Endothelial cell of umbilical vein (primary cell): ENCODE data around the gene NAALADL1. TPM values are rescaled to one million over a fixed set of nuclear protein-coding genes. Genes with fewer than 3 reads are reported as not detected.

Source experiments
- BruUV-seq: library from RNA; stranded (reverse); fragments of 400-500 nt; replicated peaks from 2 replicates; lab custom pipeline; 2021; lab: Mats Ljungman, UMichigan
- CTCF ChIA-PET: fragments of 300-600, 350-600 bp; sonication (Branson Sonifier 250); formaldehyde crosslinking; loops from one replicate; lab custom pipeline; 2021; ENCODE audit warnings: antibody characterized with exemption, inconsistent platforms; lab: Charles Lee
- POLR2A ChIA-PET: fragments of 300-600, 350-600 bp; sonication (Branson Sonifier 250); formaldehyde crosslinking; loops from one replicate; lab custom pipeline; 2021; ENCODE audit warnings: antibody characterized with exemption, inconsistent platforms; lab: Charles Lee
- DNase-seq: peaks from one replicate; pipeline ENCODE4 v3.0.0-alpha.2; 2011; ENCODE audit warnings: low read depth, low spot score
- FAIRE-seq: peaks from 2 replicates; lab custom pipeline; 2011; peaks lifted over from hg19 to GRCh38; lab: Jason Lieb, UNC
- H2AFZ ChIP-seq: 2 replicates; pipeline ENCODE4 v1.6.0; 2012; ENCODE audit warnings: low read depth, low read length, control low read depth, inconsistent platforms
- H3K27ac ChIP-seq: 2 replicates; pipeline ENCODE4 v1.5.1; 2011; ENCODE audit warnings: low read depth, mild to moderate bottlenecking, control low read depth, low read length, moderate library complexity; ENCODE audit not compliant: insufficient read depth
- H3K27me3 ChIP-seq, 2 experiments: 2 replicates each; pipeline versions ENCODE4 v1.6.0 to v1.6.1; 2011; ENCODE audit warnings: low read length in 2 of 2, mixed read lengths in 1 of 2; ENCODE audit not compliant: control insufficient read depth in 2 of 2, insufficient read depth in 2 of 2
- H3K36me3 ChIP-seq, 2 experiments: 2 replicates in 1 of 2; 3 replicates in 1 of 2; pipeline ENCODE4 v1.5.1; 2011; ENCODE audit warnings: low read length in 2 of 2, mild to moderate bottlenecking in 1 of 2, moderate library complexity in 1 of 2; ENCODE audit not compliant: control insufficient read depth in 2 of 2, insufficient read depth in 2 of 2; ENCODE audit errors: extremely low read depth in 1 of 2
- H3K4me1 ChIP-seq: 3 replicates; pipeline ENCODE4 v1.5.1; 2011; ENCODE audit warnings: mild to moderate bottlenecking, low read length; ENCODE audit not compliant: control insufficient read depth, insufficient read depth; ENCODE audit errors: extremely low read depth
- H3K4me2 ChIP-seq: 2 replicates; pipeline ENCODE4 v1.6.1; 2011; ENCODE audit warnings: low read length, control low read depth, mixed read lengths; ENCODE audit not compliant: insufficient read depth
- H3K4me3 ChIP-seq, 3 experiments: fragments of 200-600 bp in 1 of 3; sonication (generic), shearing (Covaris generic) in 1 of 3; replicated peaks in 1 of 3; 2 replicates each; pipeline ENCODE4 v1.5.1; 2011 to 2016; ENCODE audit warnings: control low read depth in 3 of 3, low read length in 3 of 3, mild to moderate bottlenecking in 2 of 3, inconsistent platforms in 1 of 3, low read depth in 1 of 3, moderate library complexity in 1 of 3; ENCODE audit not compliant: insufficient read depth in 1 of 3
- H3K79me2 ChIP-seq: 2 replicates; pipeline ENCODE4 v1.6.0; 2012; ENCODE audit warnings: low read length, inconsistent platforms; ENCODE audit not compliant: control insufficient read depth, insufficient read depth
- H3K9ac ChIP-seq: replicated peaks from 2 replicates; pipeline ENCODE3; 2011; ENCODE audit warnings: low read length, control low read depth; ENCODE audit not compliant: insufficient read depth; ENCODE audit errors: extremely low read depth
- H3K9me1 ChIP-seq: replicated peaks from 3 replicates; pipeline ENCODE4 v1.6.0; 2011; ENCODE audit warnings: mild to moderate bottlenecking, low read length; ENCODE audit not compliant: control insufficient read depth, insufficient read depth; ENCODE audit errors: extremely low read depth
- H3K9me3 ChIP-seq: replicated peaks from 2 replicates; pipeline ENCODE4 v1.5.1; 2012; ENCODE audit warnings: low read length, inconsistent platforms; ENCODE audit not compliant: control insufficient read depth, insufficient read depth
- H4K20me1 ChIP-seq: replicated peaks from 2 replicates; pipeline ENCODE3; 2011; ENCODE audit warnings: mild to moderate bottlenecking, low read length; ENCODE audit not compliant: control insufficient read depth, insufficient read depth; ENCODE audit errors: extremely low read depth
- CTCF ChIP-seq, 2 donors: IDR thresholded peaks; 1 replicate in 1 of 2; 2 replicates in 1 of 2; pipeline ENCODE4 v1.5.1; 2011; ENCODE audit warnings: low read length in 2 of 2, mild to moderate bottlenecking in 2 of 2, moderate library complexity in 2 of 2, control low read depth in 1 of 2, inconsistent platforms in 1 of 2, low read depth in 1 of 2; ENCODE audit not compliant: insufficient read depth in 1 of 2; ENCODE audit errors: extremely low read depth in 1 of 2
- EZH2 ChIP-seq: IDR thresholded peaks from 2 replicates; pipeline ENCODE4 v1.6.1; 2012; ENCODE audit warnings: borderline replicate concordance, low read depth, mild to moderate bottlenecking, moderate library complexity, low read length, inconsistent platforms; ENCODE audit not compliant: severe bottlenecking
- FOS ChIP-seq: IDR thresholded peaks from 2 replicates; pipeline ENCODE4 v1.6.1; 2011; ENCODE audit warnings: mild to moderate bottlenecking, low read length, moderate library complexity, borderline replicate concordance; ENCODE audit not compliant: insufficient read depth
- GATA2 ChIP-seq: IDR thresholded peaks from 2 replicates; pipeline ENCODE4 v1.7.0; 2011; ENCODE audit warnings: low read depth, mild to moderate bottlenecking, moderate library complexity, mixed read lengths, low read length; ENCODE audit not compliant: insufficient read length, insufficient read depth
- JUN ChIP-seq: IDR thresholded peaks from 2 replicates; pipeline ENCODE4 v1.6.1; 2011; ENCODE audit warnings: borderline replicate concordance, low read depth; ENCODE audit not compliant: insufficient read length, insufficient read depth
- MAX ChIP-seq: IDR thresholded peaks from 2 replicates; pipeline ENCODE4 v1.6.1; 2011; ENCODE audit not compliant: insufficient read depth, insufficient read length
- MYC ChIP-seq: IDR thresholded peaks from one replicate; pipeline ENCODE4 v1.6.1; 2011; ENCODE audit warnings: mild to moderate bottlenecking, low read depth, low read length
- POLR2A ChIP-seq: IDR thresholded peaks from 2 replicates; pipeline ENCODE4 v1.6.1; 2012; ENCODE audit warnings: low read depth, mild to moderate bottlenecking, control low read depth, low read length
- POLR2AphosphoS5 ChIP-seq: IDR thresholded peaks from 2 replicates; pipeline ENCODE4 v1.6.1; 2012; ENCODE audit warnings: low read depth, mild to moderate bottlenecking, control low read depth, low read length, moderate library complexity; ENCODE audit not compliant: insufficient read depth
- dilution Hi-C: fragments of 300-500 bp; cut with MboI; formaldehyde crosslinking; loops from one replicate; pipeline ENCODE4 v1.15.0; 2019; ENCODE audit warnings: low sequenced_read_pairs; ENCODE audit not compliant: extremely low pct_ligation_motif_present
- intact Hi-C: fragments of 100-400 bp; cut with micrococcal nuclease; formaldehyde crosslinking; loops from one replicate; pipeline ENCODE4 v1.10.0; 2022
- polyA plus RNA-seq, 4 experiments: library from polyadenylated mRNA; depleted of rRNA in 3 of 4; stranded (reverse) in 3 of 4; unstranded in 1 of 4; fragments of >200 nt; gene quantifications; 2 replicates each; pipeline versions ENCODE4 v1.2.1 to v1.2.3, GENCODE V29; 2011 to 2012; ENCODE audit warnings: missing spikeins in 1 of 4
- total RNA-seq: library from RNA; stranded (reverse); gene quantifications from 2 replicates; pipeline ENCODE4 v1.2.3, GENCODE V29; 2021

NAALADL1 gene
- total and polyA plus RNA-seq, 2 donors (not counting 3 experiments of a cell fraction or from before 2014, with no cell fraction given): 6.8 to 13.9 TPM

DNA sequence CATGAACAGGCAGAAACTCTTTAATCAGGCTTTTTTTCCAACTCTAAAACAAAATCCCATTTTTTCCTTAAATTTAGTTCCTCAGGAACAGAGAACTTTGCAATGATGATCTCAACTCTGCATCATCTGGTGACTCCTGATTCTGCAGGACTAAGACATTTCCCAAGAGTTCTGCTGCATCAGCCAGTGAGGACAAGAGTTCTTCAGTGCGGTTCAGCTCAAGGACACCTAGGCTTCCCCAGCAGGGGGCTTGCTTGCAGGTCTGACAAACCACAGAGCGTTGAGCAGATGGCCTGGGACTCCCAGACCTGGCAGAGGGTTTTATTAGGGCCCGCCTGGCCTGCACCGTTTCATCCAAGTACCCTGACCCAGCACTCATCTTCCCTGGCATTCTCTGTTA, 19.1 kb upstream of the NAALADL1 start:
- Histone ChIP-seq H3K79me2 (peaks cover 15% of the 10 kb centered on the region), H3K4me3 (no peak overlapping the region), H3K9me3 (no peaks in the 10 kb centered on the region), H3K27me3 (no peaks in the 10 kb centered on the region), H4K20me1 (no peaks in the 10 kb centered on the region), H3K4me2 (no peak overlapping the region), H3K9ac (no peak overlapping the region), H3K9me1 (no peaks in the 10 kb centered on the region), H3K27ac (no peak overlapping the region), H2AFZ (no peak overlapping the region), H3K36me3 (peaks cover 0 to 3% of the 10 kb centered on the region in 2 experiments), H3K4me1 (no peaks in the 10 kb centered on the region)
- TF ChIP-seq CTCF (IDR thresholded peaks at IDR 0.05; ENCODE audit: extremely low read depth in 1 of 2, insufficient read depth in 1 of 2, low read depth in 1 of 2, low read length in 2 of 2) (no peak), EZH2 (no peak), GATA2 (no peak), FOS (no peak), POLR2A (no peak), JUN (no peak), POLR2AphosphoS5 (no peak), MAX (no peak), MYC (no peak)
- intact Hi-C loops: no loop called here
- ChIA-PET CTCF (no interaction called here), POLR2A (no interaction called here)
- DNase-seq (no peak), FAIRE-seq (no peak)
- dilution Hi-C loops: no loop called here
- BruUV-seq: no TSS peak
